Glutamatergic neuron (in vitro differentiated cells): ENCODE results near the gene PAPOLB. TPM values are rescaled to one million over a fixed set of nuclear protein-coding genes. Genes with fewer than 3 reads are reported as not detected.
A peak's percentile ranks its signal among the peaks of the same experiment; 100 is the strongest.

Experiments
- DNase-seq: peaks from one replicate; pipeline ENCODE4 v3.0.0; 2022
- H3K27ac Mint-ChIP-seq: one replicate; pipeline ENCODE4 v1.8.0; 2020; ENCODE audit warnings: mild to moderate bottlenecking, mixed read lengths, inconsistent platforms; ENCODE audit not compliant: unreplicated experiment
- H3K27me3 Mint-ChIP-seq: one replicate; pipeline ENCODE4 v1.8.0; 2020; ENCODE audit warnings: mild to moderate bottlenecking, moderate library complexity, mixed read lengths, inconsistent platforms; ENCODE audit not compliant: unreplicated experiment
- H3K36me3 Mint-ChIP-seq: one replicate; pipeline ENCODE4 v1.8.0; 2020; ENCODE audit warnings: mild to moderate bottlenecking, mixed read lengths, inconsistent platforms; ENCODE audit not compliant: unreplicated experiment
- H3K4me1 Mint-ChIP-seq: one replicate; pipeline ENCODE4 v1.8.0; 2020; ENCODE audit warnings: mild to moderate bottlenecking, low read depth, mixed read lengths, inconsistent platforms; ENCODE audit not compliant: unreplicated experiment
- H3K4me3 Mint-ChIP-seq: one replicate; pipeline ENCODE4 v1.8.0; 2020; ENCODE audit warnings: mild to moderate bottlenecking, mixed read lengths, inconsistent platforms; ENCODE audit not compliant: unreplicated experiment
- H3K9me3 Mint-ChIP-seq: one replicate; pipeline ENCODE4 v1.8.0; 2020; ENCODE audit warnings: mild to moderate bottlenecking, moderate library complexity, mixed read lengths, inconsistent platforms; ENCODE audit not compliant: unreplicated experiment
- total RNA-seq: library from RNA; stranded (reverse); fragmentation: NEBNext Ultra II Directional; extraction: Animal tissue kit (Norgen Biotek cat#: 25700); gene quantifications from one replicate; pipeline ENCODE4 v1.2.1, GENCODE V29; 2021; ENCODE audit not compliant: unreplicated experiment
- TF ChIP-seq, protein P1 (sequence below): fragments of 200-600 bp; sonication (generic); IDR thresholded peaks from one replicate; pipeline ENCODE4 v1.5.0; 2021; ENCODE audit not compliant: partially characterized antibody, unreplicated experiment

PAPOLB gene
- total RNA-seq, 1 donor from 2014 or later: 1.2 TPM

GRCh38 chr7:4815609-4816418 lies 46.0 kb downstream of the PAPOLB start:
- H3K4me1 Mint-ChIP-seq: peaks cover 5% of the 10 kb centered on the region
- H3K4me3 Mint-ChIP-seq: no peak overlapping the region
- no peaks in the 10 kb centered on the region for H3K9me3 Mint-ChIP-seq
- H3K27ac Mint-ChIP-seq: no peak overlapping the region
- H3K36me3 Mint-ChIP-seq: peaks cover 19% of the 10 kb centered on the region
- peak; percentile 16 for DNase-seq
- H3K27me3 Mint-ChIP-seq: peaks cover 2% of the 10 kb centered on the region
- TF ChIP-seq, protein P1, sequence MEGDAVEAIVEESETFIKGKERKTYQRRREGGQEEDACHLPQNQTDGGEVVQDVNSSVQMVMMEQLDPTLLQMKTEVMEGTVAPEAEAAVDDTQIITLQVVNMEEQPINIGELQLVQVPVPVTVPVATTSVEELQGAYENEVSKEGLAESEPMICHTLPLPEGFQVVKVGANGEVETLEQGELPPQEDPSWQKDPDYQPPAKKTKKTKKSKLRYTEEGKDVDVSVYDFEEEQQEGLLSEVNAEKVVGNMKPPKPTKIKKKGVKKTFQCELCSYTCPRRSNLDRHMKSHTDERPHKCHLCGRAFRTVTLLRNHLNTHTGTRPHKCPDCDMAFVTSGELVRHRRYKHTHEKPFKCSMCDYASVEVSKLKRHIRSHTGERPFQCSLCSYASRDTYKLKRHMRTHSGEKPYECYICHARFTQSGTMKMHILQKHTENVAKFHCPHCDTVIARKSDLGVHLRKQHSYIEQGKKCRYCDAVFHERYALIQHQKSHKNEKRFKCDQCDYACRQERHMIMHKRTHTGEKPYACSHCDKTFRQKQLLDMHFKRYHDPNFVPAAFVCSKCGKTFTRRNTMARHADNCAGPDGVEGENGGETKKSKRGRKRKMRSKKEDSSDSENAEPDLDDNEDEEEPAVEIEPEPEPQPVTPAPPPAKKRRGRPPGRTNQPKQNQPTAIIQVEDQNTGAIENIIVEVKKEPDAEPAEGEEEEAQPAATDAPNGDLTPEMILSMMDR: no peak

DNA sequence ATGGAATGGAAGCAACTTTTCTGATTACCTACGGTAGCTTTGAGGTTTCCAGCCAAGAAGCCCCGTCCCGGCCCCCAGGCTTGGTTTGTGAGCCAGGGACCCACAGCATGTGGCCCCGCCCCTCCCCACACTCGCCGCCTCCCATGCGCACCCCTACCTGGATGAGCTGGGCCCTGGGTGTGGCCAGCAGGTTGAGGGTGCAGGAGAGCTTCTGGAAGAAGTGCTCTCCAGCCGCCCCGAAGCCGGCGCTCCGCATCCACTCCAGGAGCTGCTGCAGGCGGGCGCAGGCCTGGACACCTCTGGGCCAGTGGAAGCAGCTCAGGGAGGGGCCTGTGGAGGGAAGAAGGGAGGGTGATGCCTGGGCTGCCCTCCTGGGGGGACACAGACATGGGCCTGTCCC lies 46.7 kb downstream of the PAPOLB start:
- no peak for DNase-seq
- H3K4me3 Mint-ChIP-seq: no peak overlapping the region
- H3K27me3 Mint-ChIP-seq: peaks cover 2% of the 10 kb centered on the region
- H3K4me1 Mint-ChIP-seq: peaks cover 5% of the 10 kb centered on the region
- no peaks in the 10 kb centered on the region for H3K9me3 Mint-ChIP-seq
- TF ChIP-seq, protein P1: no peak
- H3K27ac Mint-ChIP-seq: no peak overlapping the region
- peaks cover 19% of the 10 kb centered on the region for H3K36me3 Mint-ChIP-seq

GRCh38 chr7:4814433-4814832 lies 47.4 kb downstream of the PAPOLB start:
- H3K27ac Mint-ChIP-seq: peak overlapping the region; percentile 68
- no peak overlapping the region for H3K4me3 Mint-ChIP-seq
- peak; percentile 24 for DNase-seq
- H3K36me3 Mint-ChIP-seq: peaks cover 19% of the 10 kb centered on the region
- H3K27me3 Mint-ChIP-seq: no peaks in the 10 kb centered on the region
- TF ChIP-seq, protein P1: no peak
- no peaks in the 10 kb centered on the region for H3K9me3 Mint-ChIP-seq
- peaks cover 3% of the 10 kb centered on the region for H3K4me1 Mint-ChIP-seq

DNA sequence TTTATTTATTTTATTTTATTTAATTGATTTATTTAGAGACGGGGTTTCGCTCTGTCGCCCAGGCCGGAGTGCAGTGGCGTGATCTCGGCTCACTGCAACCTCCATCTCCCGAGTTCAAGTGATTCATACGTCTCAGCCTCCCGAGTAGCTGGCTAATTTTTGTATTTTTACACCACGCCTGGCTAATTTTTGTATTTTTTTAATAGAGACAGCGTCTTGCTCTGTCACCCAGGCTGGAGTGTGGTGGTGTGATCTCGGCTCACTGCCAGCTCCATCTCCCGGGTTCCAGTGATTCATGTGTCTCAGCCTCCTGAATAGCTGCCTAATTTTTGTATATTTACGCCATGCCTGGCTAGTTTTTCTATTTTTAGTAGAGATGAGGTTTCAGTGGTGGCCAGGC lies 52.2 kb downstream of the PAPOLB start:
- Mint-ChIP-seq H3K27ac (no peak overlapping the region), H3K4me1 (peaks cover 3% of the 10 kb centered on the region), H3K4me3 (no peak overlapping the region), H3K36me3 (peaks cover 19% of the 10 kb centered on the region), H3K27me3 (no peaks in the 10 kb centered on the region), H3K9me3 (no peaks in the 10 kb centered on the region)
- TF ChIP-seq, protein P1: no peak
- no peak for DNase-seq

DNA sequence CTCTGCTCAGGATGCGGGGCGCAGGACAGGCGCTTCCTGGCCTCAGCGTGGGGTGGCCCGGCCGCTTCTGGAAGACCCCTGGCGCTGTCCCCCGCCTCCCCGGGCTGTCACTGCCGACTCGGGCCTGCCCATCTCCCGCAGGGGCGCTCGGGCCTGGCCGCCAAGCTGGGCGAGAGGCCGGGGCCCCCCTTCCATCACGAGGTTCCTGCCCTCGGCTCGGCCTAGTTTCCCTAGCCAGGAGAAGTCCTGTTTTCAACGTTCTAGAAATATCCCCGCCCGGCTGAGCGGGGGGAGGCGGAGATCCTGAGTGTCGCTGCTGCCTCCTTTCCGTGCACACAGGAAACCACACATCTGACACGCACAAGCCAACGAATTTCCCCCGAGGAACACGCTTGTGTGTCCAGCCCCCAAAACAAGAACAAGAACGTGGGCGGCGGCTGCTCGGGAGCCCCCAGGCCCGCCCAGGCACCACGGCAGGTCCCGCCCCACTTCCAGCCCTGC lies 52.7 kb downstream of the PAPOLB start:
- Mint-ChIP-seq H3K27me3 (no peaks in the 10 kb centered on the region), H3K9me3 (no peaks in the 10 kb centered on the region), H3K27ac (no peak overlapping the region), H3K36me3 (peaks cover 18% of the 10 kb centered on the region), H3K4me3 (no peak overlapping the region), H3K4me1 (peaks cover 2% of the 10 kb centered on the region)
- DNase-seq: peak; percentile 11
- TF ChIP-seq, protein P1: no peak
